ACC112 (cell line): ENCODE measurements around the gene ZNF528.

Experiments
- H2AFZ ChIP-seq: fragments of 200-600 bp; sonication (generic); one replicate; pipeline ENCODE4 v1.6.0; 2017; ENCODE audit warnings: antibody characterized with exemption, low read length; ENCODE audit not compliant: unreplicated experiment
- H3K27ac ChIP-seq: fragments of 200-600 bp; sonication (generic); 2 replicates; pipeline ENCODE4 v1.5.1; 2014; ENCODE audit warnings: low read depth, mild to moderate bottlenecking, antibody characterized with exemption, low read length, moderate library complexity
- H3K27me3 ChIP-seq: fragments of 200-600 bp; sonication (generic); 2 replicates; pipeline ENCODE4 v1.6.1; 2014; ENCODE audit warnings: mild to moderate bottlenecking, antibody characterized with exemption, low read length, moderate library complexity, mixed read lengths; ENCODE audit not compliant: insufficient read depth
- H3K36me3 ChIP-seq: fragments of 200-600 bp; sonication (generic); 2 replicates; pipeline ENCODE4 v1.6.1; 2016; ENCODE audit warnings: mild to moderate bottlenecking, antibody characterized with exemption, low read length, moderate library complexity, mixed read lengths; ENCODE audit not compliant: insufficient read depth
- H3K4me1 ChIP-seq: fragments of 200-600 bp; sonication (generic); one replicate; pipeline ENCODE4 v1.6.1; 2016; ENCODE audit warnings: low read length, mixed read lengths; ENCODE audit not compliant: insufficient read depth, unreplicated experiment, control insufficient read depth
- H3K4me3 ChIP-seq: fragments of 200-600 bp; sonication (generic); 2 replicates; pipeline ENCODE4 v1.5.1; 2014; ENCODE audit warnings: mild to moderate bottlenecking, low read depth, low read length
- H3K79me2 ChIP-seq: fragments of 200-600 bp; sonication (generic); one replicate; pipeline ENCODE4 v1.6.0; 2016; ENCODE audit warnings: low read length; ENCODE audit not compliant: control insufficient read depth, unreplicated experiment, insufficient read depth

Gene ZNF528

GRCh38 chr19:52442179-52442578, 44.5 kb downstream of the ZNF528 start:
- Histone ChIP-seq H3K79me2 (no peaks in the 10 kb centered on the region), H3K4me1 (no peaks in the 10 kb centered on the region)

GRCh38 chr19:52444506-52444905, 46.9 kb downstream of the ZNF528 start:
- no peak overlapping the region for H3K27ac ChIP-seq
- no peaks in the 10 kb centered on the region for H3K79me2 ChIP-seq
- H3K4me1 ChIP-seq: no peaks in the 10 kb centered on the region
- H3K27me3 ChIP-seq: no peaks in the 10 kb centered on the region
- H3K36me3 ChIP-seq: no peaks in the 10 kb centered on the region
- H3K4me3 ChIP-seq: no peak overlapping the region
- no peak overlapping the region for H2AFZ ChIP-seq

More at GRCh38 chr19:52442179-52442578, 44.5 kb downstream of the ZNF528 start:
- Histone ChIP-seq H3K4me3 (no peak overlapping the region), H3K27me3 (no peaks in the 10 kb centered on the region), H3K27ac (no peak overlapping the region), H3K36me3 (no peaks in the 10 kb centered on the region), H2AFZ (no peak overlapping the region)

- H3K27me3 ChIP-seq: 0 out of 2 replicates have a peak, but pooled peaks cover 3% of the 10 kb centered on the region
These were observed 53.6 kb downstream of the ZNF528 start for GRCh38 chr19:52451241-52451640.

GRCh38 chr19:52453324-52454094, 55.9 kb downstream of the ZNF528 start, which contains the start of gene ZNF578:
ZNF578 (plus strand) TSS chr19:52453553; CDS start chr19:52501846, 48,293 bp downstream.
- peak within 1 kb of the TSS; percentile 75 for H2AFZ ChIP-seq
- peak within 1 kb of the TSS; percentile 91 for H3K4me3 ChIP-seq
- 0 out of 2 replicates have a peak, but pooled peaks cover 3% of the 10 kb centered on the region for H3K27me3 ChIP-seq
- H3K79me2 ChIP-seq: no peaks in the 10 kb centered on the region
- peak within 1 kb of the TSS; percentile 45 for H3K27ac ChIP-seq
- peaks cover 26% of the 10 kb centered on the region for H3K36me3 ChIP-seq
- H3K4me1 ChIP-seq: peaks cover 4% of the 10 kb centered on the region

More at GRCh38 chr19:52451241-52451640, 53.6 kb downstream of the ZNF528 start:
- H3K27ac ChIP-seq: no peak overlapping the region
- H3K4me3 ChIP-seq: no peak overlapping the region
- H2AFZ ChIP-seq: no peak overlapping the region
- peaks cover 4% of the 10 kb centered on the region for H3K4me1 ChIP-seq
- no peaks in the 10 kb centered on the region for H3K79me2 ChIP-seq
- H3K36me3 ChIP-seq: peaks cover 6% of the 10 kb centered on the region; the same call in 1 of the 2 replicates

GRCh38 chr19:52464798-52465470, 67.3 kb downstream of the ZNF528 start:
- Histone ChIP-seq H3K36me3 (no peaks in the 10 kb centered on the region; the same call in 1 of the 2 replicates), H2AFZ (no peak overlapping the region), H3K4me1 (no peaks in the 10 kb centered on the region), H3K27me3 (no peaks in the 10 kb centered on the region), H3K79me2 (no peaks in the 10 kb centered on the region), H3K4me3 (no peak overlapping the region), H3K27ac (no peak overlapping the region)
